Activated naive CD8-positive, alpha-beta T cell (primary cell): ENCODE results near the gene NAA80.
"Not testable (repeated sequence)": the region's sequence is repeated elsewhere in the genome, so short reads cannot be mapped to it uniquely, and the experiment has no call there.

Source experiments
- H3K27ac Mint-ChIP-seq: one replicate; pipeline ENCODE4 v1.8.0; 2021; ENCODE audit warnings: mixed read lengths
- H3K27me3 Mint-ChIP-seq: one replicate; pipeline ENCODE4 v1.8.0; 2021; ENCODE audit warnings: mixed read lengths
- H3K36me3 Mint-ChIP-seq: one replicate; pipeline ENCODE4 v1.8.0; 2021; ENCODE audit warnings: mixed read lengths
- H3K4me1 Mint-ChIP-seq: one replicate; pipeline ENCODE4 v1.8.0; 2021; ENCODE audit warnings: low read depth, mixed read lengths
- H3K4me3 Mint-ChIP-seq: one replicate; pipeline ENCODE4 v1.8.0; 2021; ENCODE audit warnings: mild to moderate bottlenecking, mixed read lengths
- H3K9me3 Mint-ChIP-seq: one replicate; pipeline ENCODE4 v1.8.0; 2021; ENCODE audit warnings: low read depth, mixed read lengths

NAA80 gene

DNA sequence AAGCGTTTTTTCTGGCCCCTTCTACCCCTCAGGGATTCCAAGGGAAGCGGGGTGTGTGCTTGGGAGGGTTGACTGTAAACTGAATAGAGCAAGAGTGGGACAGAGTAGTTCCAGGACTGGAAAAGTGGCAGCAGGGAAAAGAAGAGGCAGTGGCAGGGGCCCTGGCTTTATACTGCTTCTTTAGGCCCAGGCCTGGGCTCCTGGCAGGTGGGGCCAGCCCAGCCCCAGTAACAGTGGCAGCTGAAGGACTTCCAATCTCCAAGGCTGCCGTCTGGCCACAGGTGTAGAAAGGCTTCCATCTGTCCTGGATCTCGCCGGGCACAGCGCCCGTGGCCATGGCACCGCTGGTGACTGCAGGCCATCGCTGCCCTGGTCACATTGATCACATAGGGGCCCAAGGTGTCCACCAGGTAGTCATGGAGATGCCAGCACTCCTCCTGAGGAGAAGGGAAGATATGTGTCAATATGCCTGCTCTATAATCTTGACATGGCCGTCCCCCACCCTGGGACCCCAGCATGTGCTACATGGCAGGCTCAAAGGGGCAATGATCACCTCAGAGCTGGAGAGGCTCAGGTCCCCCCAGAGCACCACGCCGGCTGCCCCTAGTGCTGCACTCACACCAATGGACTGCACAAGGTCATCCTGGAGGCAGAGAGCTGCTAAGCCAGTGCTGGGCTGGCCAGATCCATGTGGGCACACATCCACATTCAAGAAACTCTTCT is 6.0 kb downstream of the NAA80 start:
- Mint-ChIP-seq H3K4me1 (peaks cover 24% of the 10 kb centered on the region), H3K9me3 (no peaks in the 10 kb centered on the region), H3K4me3 (peak overlapping the region; percentile 98), H3K27me3 (no peaks in the 10 kb centered on the region), H3K36me3 (peaks cover 5% of the 10 kb centered on the region), H3K27ac (peak overlapping the region; percentile 90)

DNA sequence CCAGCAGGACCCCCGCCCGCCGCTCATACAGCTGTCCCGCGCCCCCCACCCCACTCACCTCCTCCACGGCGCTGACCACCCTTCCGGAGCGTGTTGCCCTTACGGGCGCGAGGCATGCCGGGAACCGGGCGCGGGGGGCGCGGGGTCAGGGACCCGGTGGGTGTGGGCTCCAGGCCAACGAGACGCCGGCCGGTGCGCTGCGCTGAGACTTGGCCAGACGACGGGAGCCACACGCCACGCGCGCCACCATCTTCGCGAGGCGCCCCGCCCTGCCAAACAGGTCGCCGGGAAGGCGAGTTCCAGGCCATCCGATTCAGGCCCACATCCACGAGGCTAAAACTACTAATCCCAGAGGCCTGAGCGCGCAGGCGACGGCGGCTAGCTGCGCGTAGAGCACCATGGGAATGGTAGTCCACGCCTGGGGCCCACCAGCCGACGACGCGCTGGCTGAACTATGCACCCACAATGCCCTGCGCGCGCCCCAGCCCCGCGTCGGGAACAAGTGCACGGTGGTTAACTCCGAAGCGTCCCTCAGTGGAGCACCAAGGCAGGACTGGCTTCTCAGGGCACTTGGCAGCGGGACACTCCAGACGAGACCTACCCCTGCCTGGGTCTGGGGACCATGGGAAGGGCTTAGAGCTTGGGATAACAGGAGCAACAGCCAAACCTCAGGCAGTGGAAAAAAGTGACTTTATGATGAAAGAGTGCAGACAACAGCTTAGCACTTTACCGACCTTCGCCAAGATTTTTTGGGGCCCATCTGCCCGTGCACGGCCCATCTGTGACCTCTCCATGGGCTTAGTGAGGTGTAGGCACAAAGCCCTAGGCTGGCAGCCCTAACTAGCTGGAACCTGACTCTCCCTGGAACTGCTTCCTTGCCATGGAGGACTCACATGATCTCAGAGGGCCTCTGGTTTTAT is 6.8 kb downstream of the NAA80 start, which contains the start of gene IFRD2:
IFRD2 (minus strand) TSS at position 271 of the 920 bp plus-strand sequence; CDS start at position 116, 155 bp downstream.
- Mint-ChIP-seq H3K4me3 (peak within 1 kb of the TSS; percentile 98), H3K27ac (peak within 1 kb of the TSS; percentile 94), H3K9me3 (no peaks in the 10 kb centered on the region), H3K4me1 (peaks cover 16% of the 10 kb centered on the region), H3K36me3 (peaks cover 5% of the 10 kb centered on the region), H3K27me3 (no peaks in the 10 kb centered on the region)

DNA sequence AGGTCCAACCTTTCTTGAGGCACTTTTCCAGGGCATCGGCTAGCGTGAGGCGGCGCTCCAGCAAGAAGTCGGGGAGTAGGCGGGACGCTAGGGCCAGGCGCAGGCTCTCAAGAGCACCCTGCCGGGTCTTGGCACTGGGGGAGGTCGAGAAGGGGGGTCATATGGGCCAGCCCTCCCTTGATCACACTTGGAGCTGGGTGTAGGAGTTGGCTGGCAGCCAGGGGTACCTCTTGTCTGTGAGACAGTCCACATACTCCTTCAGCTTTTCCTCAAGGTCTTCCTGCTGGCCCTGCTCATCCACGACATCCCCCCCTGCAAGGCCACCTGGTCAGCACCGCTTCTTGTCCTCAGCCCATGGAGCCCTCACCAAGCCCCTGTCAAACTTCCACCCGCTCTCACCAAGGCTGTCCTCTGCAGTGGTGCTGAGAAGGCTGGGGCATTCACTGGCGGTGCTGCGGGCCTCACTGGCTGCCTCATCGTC is 9.0 kb downstream of the NAA80 start:
- H3K9me3 Mint-ChIP-seq: no peaks in the 10 kb centered on the region
- H3K27me3 Mint-ChIP-seq: no peaks in the 10 kb centered on the region
- peaks cover 5% of the 10 kb centered on the region for H3K36me3 Mint-ChIP-seq
- H3K4me1 Mint-ChIP-seq: peaks cover 16% of the 10 kb centered on the region
- H3K27ac Mint-ChIP-seq: peak overlapping the region; percentile 22
- H3K4me3 Mint-ChIP-seq: peak overlapping the region; percentile 98

DNA sequence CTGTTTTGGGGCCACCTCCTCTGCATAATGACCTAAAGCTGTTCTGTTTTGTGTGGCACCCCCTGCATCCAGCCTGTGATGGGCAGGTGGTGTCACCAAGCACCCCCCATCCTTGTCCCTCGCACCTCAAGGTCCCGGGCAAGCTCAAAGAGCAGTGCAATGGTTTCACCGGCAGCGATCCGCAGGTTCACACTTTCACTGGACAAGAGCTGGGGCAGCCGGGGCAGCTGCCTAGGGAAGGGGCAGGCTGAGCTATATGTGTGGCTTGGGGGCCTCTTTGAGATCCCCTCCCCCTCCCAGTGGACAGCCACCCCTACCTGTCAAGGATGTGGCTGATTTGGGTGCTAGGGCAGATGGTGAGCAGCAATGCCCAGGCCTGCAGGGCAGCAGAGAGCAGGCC is 10.1 kb downstream of the NAA80 start:
- peaks cover 16% of the 10 kb centered on the region for H3K4me1 Mint-ChIP-seq
- H3K36me3 Mint-ChIP-seq: peaks cover 5% of the 10 kb centered on the region
- no peak overlapping the region for H3K27ac Mint-ChIP-seq
- no peaks in the 10 kb centered on the region for H3K9me3 Mint-ChIP-seq
- H3K4me3 Mint-ChIP-seq: peak overlapping the region; percentile 98
- no peaks in the 10 kb centered on the region for H3K27me3 Mint-ChIP-seq

DNA sequence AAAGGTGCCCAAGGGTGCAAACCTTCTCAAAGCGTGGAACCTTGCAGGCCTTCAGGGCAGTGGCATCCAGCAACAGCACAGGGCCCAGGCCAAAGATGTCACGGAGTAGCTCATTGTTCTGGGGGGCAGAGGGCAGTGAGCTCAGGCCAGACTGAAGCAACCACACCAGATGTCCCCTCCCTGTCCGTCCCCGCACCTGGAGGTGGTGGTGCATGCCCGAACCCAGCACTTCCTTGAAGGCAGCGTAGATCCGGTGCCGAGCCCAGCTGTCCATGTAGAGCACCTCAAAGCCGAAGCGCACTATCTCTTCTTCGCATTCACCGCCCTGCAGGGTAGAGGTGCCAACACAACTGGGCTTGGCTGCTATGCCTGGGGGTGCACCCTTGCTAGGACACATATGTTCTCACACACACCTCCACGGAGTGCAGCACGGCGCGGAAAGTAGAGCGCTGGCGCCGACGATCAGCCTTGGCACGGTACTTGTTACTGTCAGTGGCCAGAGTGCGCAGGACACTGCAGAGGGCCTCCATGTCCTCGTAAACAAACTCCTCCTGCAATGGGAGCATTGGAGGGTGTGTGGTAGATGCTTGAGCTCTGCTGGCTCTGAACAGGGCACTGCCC is 10.7 kb downstream of the NAA80 start:
- Mint-ChIP-seq H3K27ac (no peak overlapping the region), H3K27me3 (no peaks in the 10 kb centered on the region), H3K36me3 (peaks cover 5% of the 10 kb centered on the region), H3K4me3 (peak overlapping the region; percentile 98), H3K4me1 (peaks cover 15% of the 10 kb centered on the region), H3K9me3 (no peaks in the 10 kb centered on the region)

DNA sequence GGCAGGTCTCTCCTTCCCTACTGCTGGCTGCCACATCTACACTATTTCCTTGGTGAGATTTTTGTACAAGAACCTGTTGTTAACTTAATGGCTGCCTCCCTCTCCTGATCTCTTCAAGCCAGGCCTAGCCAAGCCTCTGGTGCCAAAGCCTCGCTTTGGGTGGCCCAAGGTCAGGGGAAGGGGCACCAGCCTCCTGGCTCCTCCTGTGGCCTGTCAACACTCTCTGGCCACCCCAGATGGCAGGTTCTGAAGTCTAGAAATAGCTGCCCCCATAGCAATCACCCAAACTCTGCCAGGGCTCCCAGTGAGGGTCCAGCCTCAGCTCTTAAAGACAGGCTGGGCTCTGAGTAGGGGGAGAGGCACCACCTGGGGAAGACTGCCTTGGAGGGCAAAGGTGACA is 11.9 kb downstream of the NAA80 start:
- Mint-ChIP-seq H3K27ac (no peak overlapping the region), H3K4me3 (no peak overlapping the region), H3K36me3 (peaks cover 5% of the 10 kb centered on the region), H3K9me3 (no peaks in the 10 kb centered on the region), H3K27me3 (no peaks in the 10 kb centered on the region), H3K4me1 (peaks cover 8% of the 10 kb centered on the region)

DNA sequence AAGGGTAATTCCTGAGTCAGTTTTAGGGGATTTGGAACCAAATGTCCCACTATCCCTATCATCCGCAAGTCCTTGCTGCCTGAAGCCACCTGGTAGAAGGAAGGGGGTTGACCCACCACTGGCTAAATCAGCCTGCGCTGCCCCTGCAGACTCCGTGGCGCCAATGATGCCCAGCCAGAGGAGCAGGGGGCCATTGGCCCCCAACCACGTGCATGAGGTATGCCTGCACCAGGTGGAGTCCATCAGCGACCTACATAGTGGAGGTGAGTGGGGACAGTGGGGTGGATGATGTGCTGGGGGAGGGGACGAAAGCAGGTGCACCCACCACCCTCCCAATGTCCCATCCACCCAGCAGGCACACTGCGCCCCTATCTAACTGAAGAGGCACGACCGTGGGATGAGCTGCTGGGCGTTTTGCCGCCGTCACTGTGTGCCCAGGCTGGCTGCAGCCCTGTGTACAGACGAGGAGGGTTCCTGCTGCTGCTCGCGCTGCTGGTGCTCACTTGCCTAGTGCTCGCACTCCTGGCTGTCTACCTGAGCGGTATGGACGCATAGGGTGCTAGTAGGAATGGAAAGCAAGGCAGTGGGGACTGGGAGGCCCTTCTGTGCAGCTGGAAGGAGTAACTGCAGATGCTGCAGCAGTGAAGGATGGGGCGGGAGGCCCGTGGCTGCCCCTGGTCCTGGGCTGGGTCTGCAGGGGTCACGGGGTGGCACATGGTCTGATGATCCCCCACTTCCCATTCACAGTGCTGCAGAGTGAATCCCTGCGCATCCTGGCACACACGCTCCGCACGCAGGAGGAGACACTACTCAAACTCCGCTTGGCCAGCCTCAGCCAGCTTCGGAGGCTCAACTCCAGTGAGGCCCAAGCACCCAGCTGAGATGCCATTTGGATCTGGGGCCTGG is 12.6 kb downstream of the NAA80 start:
- H3K36me3 Mint-ChIP-seq: peaks cover 5% of the 10 kb centered on the region
- no peak overlapping the region for H3K27ac Mint-ChIP-seq
- H3K4me1 Mint-ChIP-seq: peaks cover 8% of the 10 kb centered on the region
- no peaks in the 10 kb centered on the region for H3K9me3 Mint-ChIP-seq
- no peaks in the 10 kb centered on the region for H3K27me3 Mint-ChIP-seq
- no peak overlapping the region for H3K4me3 Mint-ChIP-seq

DNA sequence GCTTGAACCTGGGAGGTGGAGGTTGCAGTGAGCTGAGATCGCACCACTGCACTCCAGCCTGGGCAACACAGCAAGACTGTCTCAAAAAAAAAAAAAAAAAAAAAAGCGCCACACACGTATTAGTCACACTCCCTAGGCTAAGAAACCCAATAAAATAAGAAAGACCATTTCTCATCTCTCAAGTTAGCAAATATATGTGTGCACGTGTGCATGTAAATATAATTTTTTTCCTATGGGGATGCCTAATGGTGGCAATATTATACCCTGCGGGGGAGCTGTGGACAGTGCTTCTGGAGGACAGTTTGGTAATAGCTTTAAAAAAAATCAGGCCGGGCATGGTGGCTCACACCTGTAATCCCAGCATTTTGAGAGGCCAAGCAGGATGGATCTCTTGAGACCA is 15.1 kb downstream of the NAA80 start:
- not testable (repeated sequence) for H3K4me1 Mint-ChIP-seq, H3K36me3 Mint-ChIP-seq, H3K4me3 Mint-ChIP-seq, H3K27me3 Mint-ChIP-seq, H3K27ac Mint-ChIP-seq, H3K9me3 Mint-ChIP-seq

DNA sequence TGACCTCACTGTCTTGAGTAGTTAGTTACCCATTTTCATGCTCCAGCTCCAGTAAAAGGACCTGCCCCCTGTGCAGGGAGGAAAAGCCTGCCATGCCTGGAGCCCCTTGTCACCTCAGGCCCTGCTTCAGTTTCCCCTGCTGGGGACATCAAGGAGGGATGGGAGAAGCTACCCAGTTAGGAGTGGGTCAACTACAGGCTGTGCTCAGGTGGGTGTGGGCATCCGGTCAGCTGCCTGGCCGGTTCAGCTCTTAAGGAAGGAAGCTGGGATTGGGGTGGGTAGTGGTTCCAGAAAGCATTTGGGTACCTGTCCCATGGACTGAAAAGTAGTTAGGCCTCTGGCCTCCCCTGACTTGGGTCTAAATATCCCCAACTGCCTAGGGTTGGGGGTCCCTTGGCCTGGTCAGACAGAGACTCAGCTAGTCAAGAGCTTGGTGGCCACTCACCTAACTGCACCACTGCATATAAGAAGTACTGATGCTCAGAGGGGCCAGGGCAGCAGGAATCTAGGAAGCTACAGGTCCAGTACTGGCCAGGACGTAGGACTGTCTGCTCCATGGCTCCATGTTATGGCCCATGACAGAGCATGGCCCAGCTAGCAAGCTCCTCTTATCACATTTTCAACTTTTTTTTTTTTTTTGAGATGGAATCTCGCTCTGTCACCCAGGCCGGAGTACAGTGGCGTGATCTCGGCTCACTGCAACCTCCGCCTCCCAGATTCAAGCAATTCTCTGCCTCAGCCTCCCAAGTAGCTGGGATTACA is 19.8 kb downstream of the NAA80 start:
- peaks cover 5% of the 10 kb centered on the region for H3K27me3 Mint-ChIP-seq

DNA sequence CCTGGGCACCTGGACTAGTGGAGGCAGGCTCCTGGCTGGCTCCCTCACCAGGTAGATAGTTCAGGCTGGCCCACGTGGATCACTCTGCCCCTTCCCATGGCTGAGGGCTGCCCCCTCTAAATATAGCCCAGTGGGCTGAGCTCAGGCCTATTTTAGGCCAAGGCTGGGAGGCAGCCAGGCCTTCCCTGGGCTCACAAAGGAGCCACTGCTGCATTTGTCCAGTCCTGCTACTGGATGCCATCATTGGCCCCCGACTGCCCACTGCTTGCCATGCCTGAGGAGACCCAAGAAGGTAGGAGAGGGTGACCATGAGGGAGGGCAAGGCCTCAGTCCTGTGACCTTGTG is 20.4 kb downstream of the NAA80 start, which contains the start of gene LSMEM2:
LSMEM2 (plus strand) TSS at position 208 of the 345 bp plus-strand sequence; CDS start at position 235, 27 bp downstream.
- Mint-ChIP-seq H3K27me3 (peaks cover 9% of the 10 kb centered on the region), H3K4me3 (no peak within 1 kb of the TSS), H3K9me3 (no peaks in the 10 kb centered on the region), H3K36me3 (no peaks in the 10 kb centered on the region), H3K27ac (no peak within 1 kb of the TSS), H3K4me1 (peaks cover 17% of the 10 kb centered on the region)

More for the DNA sequence above, 19.8 kb downstream of the NAA80 start:
- Mint-ChIP-seq H3K9me3 (no peaks in the 10 kb centered on the region), H3K36me3 (no peaks in the 10 kb centered on the region), H3K27ac (no peak overlapping the region), H3K4me3 (no peak overlapping the region), H3K4me1 (peaks cover 12% of the 10 kb centered on the region)

DNA sequence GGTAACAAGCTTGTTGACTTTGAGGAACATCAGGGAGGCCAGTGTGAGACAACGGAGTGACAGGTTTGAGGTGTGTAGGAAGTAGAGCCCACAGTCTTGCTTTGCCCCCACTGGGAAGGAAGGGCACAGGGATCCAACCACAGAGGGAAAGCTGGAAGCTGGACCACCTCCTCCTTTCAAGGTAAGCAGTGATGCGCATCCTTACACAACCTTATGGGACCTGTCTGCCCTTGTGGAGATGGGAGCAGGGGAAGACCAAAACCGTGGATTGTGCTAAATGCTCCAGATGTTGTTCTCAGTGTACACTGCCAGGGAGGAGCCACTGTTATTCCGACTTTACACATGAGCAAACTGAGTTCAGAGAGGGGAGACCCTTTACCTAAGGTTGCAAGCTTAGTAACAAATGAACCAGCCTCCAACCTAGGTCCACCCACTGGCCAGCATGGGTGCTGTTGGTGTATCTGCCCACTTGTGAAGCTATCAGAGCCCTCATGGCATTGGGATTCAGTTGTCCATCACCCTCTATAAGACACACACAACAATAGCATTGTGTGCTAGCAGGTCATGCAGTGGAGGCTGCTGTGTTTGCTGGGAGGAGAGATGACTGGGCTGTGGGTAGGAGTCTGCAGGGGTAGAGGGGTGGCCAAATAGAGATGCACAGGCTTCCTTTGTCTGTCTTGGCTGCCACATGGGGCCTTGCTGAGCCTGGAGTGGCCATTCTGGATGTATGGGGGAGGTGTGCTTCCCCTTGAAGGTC is 20.9 kb downstream of the NAA80 start:
- Mint-ChIP-seq H3K4me3 (no peak overlapping the region), H3K27me3 (peaks cover 9% of the 10 kb centered on the region), H3K36me3 (no peaks in the 10 kb centered on the region), H3K9me3 (no peaks in the 10 kb centered on the region), H3K27ac (no peak overlapping the region), H3K4me1 (peaks cover 17% of the 10 kb centered on the region)

DNA sequence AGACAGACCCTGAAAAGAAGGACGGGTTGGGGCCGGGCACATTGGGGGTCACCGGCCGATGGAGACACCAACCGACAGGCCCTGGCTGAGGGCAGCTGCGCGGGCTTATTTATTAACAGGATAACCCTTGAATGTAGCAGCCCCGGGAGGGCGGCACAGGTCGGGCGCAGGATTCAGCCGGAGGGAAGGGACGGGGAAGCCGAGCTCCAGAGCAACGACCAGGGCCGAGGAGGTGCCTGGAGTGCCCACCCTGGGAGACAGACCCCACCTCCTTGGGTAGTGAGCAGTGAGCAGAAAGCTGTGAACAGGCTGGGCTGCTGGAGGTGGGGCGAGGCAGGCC is 22.5 kb downstream of the NAA80 start:
- no peaks in the 10 kb centered on the region for H3K36me3 Mint-ChIP-seq
- H3K9me3 Mint-ChIP-seq: no peaks in the 10 kb centered on the region
- no peak overlapping the region for H3K4me3 Mint-ChIP-seq
- peaks cover 13% of the 10 kb centered on the region for H3K27me3 Mint-ChIP-seq
- no peak overlapping the region for H3K27ac Mint-ChIP-seq
- H3K4me1 Mint-ChIP-seq: peaks cover 21% of the 10 kb centered on the region
